GM19467 (cell line): ENCODE data around the gene HS2ST1.
"Not testable (repeated sequence)": the region's sequence is repeated elsewhere in the genome, so short reads cannot be mapped to it uniquely, and the experiment has no call there.

Source experiments
- ATAC-seq: cut with Tn5 transposase; IDR thresholded peaks from one replicate; pipeline ENCODE4 v1.9.1; 2021; ENCODE audit warnings: mild to moderate bottlenecking, moderate library complexity; ENCODE audit not compliant: unreplicated experiment

The HS2ST1 gene

DNA sequence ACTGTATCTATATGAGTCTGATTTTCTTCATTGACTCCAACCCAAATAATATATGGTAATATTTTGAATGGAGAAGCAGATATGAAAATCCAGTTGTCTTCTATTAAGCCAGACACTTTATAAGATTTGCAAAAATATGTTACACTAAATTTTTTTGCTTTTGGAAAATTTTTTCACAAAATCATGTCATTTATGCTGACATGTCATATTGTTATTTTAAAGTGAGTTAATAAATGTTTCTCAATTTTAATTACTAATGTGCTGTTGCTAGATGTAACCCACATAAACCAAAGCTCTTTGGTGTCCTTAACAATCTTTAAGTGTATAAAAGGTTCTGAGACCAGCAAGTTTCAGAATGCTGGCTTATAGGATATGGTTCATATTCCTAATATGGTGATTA lies 142.5 kb downstream of the HS2ST1 start:
- ATAC-seq: no peak

GRCh38 chr1:87058343-87058649 lies 143.9 kb downstream of the HS2ST1 start:
- no peak for ATAC-seq

DNA sequence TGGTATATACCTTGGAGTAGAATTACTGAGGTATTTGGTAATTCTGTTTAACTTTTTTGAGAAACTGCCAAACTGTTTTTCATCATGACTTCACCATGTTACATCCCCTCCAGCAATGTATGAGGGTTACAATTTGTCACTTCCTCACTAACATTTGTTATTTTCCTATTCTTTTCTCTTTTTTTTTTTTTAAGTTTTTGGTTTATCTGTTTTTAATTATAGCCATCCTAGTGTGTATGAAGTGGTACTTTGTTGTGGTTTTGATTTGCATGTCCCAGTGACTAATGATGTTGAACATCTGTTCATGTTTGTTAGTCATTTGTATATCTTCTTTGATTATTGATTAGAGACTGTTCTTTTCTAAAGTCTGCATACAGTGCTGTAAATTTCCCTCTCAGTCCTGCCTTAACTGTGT lies 147.3 kb downstream of the HS2ST1 start:
- ATAC-seq: no peak

- ATAC-seq: no peak
Measured at GRCh38 chr1:87062687-87063086, 148.3 kb downstream of the HS2ST1 start.

GRCh38 chr1:87064309-87064708 lies 149.9 kb downstream of the HS2ST1 start:
- ATAC-seq: no peak

- no peak for ATAC-seq
Measured at GRCh38 chr1:87064986-87065385, 150.6 kb downstream of the HS2ST1 start.

GRCh38 chr1:87066708-87067107 lies 152.3 kb downstream of the HS2ST1 start:
- ATAC-seq: not testable (repeated sequence)

GRCh38 chr1:87072411-87072810 lies 158.0 kb downstream of the HS2ST1 start:
- ATAC-seq: no peak

DNA sequence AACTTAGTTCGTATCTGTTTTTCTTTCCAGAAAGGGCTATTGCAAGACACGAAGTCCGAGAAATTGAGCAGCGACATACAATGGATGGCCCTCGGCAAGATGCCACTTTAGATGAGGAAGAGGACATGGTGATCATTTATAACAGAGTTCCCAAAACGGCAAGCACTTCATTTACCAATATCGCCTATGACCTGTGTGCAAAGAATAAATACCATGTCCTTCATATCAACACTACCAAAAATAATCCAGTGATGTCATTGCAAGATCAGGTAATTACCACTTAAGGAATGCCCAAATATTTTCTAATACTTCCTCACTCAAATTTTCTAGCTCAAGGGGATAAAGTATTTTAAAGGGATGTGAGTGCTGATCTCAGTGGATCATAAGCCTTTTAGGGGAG lies 158.5 kb downstream of the HS2ST1 start:
- no peak for ATAC-seq

DNA sequence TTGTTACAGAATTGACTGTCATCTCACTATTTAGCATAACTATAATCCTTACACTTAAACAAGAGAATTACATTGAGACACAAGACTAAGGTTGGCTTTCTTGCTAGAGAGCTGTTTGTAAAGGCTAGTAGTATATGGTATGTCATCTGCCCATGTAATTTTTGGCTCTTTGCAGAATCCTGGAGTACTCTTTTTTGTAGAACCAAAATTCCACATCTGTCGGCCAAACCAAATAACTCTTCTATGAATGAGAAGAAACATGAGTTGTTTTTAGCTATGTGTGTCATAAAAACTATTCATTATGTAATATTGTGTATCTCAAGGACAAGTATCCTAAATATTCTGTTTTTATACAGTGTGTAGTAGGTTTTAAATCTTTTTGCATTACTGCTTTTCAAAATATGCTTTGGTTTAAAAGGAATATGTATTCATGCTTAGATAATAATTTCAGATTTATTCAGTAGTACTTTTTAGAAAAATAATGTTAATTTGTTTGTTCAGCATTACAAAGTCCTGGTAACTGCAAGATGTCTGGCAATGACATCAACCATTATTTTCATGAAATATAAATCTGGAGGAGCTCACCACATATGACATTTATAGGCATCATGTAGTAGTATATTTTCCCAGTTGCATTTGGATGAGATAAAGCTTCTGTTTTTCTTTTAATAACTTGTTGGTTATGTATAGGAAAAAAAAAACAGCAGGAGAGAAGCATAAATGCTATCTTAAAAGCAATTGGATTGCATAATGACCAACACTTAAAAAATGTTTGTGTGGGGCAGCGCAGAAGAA lies 159.8 kb downstream of the HS2ST1 start:
- no peak for ATAC-seq

GRCh38 chr1:87077959-87078639 lies 163.7 kb downstream of the HS2ST1 start:
- no peak for ATAC-seq

GRCh38 chr1:87084244-87084836 lies 169.9 kb downstream of the HS2ST1 start:
- no peak for ATAC-seq

- no peak for ATAC-seq
Measured at GRCh38 chr1:87086120-87086519, 171.7 kb downstream of the HS2ST1 start.

DNA sequence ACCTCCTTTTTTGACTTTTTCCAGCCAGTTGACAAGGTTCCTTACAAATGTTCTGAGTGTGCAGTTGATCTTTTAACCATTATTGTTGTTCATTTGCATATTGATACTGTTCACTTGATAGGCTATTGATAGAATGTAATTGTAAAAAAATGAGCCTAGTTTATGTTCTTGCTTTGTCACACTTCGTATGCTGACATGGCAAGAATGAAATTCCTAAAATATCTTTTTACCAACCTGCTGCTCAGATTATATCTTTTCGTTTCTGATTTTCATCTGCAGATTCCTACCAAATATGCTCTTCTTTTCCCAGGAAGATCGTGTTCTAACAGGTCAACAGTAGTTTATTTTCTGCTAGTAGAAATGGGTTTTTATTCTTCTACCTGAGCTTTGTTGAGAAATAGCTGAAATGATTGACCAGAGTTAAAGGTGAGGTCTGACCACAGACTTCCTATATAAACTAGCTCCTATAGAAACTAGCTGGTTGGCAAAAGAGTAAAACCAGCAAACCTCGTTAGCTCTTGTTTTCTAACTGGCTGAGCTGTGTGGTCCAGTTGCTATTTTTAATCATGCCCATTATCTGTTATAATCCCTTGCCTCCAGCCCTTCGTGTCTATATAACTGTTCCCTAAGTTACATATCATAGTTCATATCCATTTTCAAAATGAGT lies 174.8 kb downstream of the HS2ST1 start:
- ATAC-seq: no peak

- no peak for ATAC-seq
Measured at GRCh38 chr1:87089823-87090222, 175.4 kb downstream of the HS2ST1 start.

GRCh38 chr1:87091425-87091824 lies 177.0 kb downstream of the HS2ST1 start:
- ATAC-seq: no peak

GRCh38 chr1:87092846-87093245 lies 178.4 kb downstream of the HS2ST1 start:
- ATAC-seq: no peak

DNA sequence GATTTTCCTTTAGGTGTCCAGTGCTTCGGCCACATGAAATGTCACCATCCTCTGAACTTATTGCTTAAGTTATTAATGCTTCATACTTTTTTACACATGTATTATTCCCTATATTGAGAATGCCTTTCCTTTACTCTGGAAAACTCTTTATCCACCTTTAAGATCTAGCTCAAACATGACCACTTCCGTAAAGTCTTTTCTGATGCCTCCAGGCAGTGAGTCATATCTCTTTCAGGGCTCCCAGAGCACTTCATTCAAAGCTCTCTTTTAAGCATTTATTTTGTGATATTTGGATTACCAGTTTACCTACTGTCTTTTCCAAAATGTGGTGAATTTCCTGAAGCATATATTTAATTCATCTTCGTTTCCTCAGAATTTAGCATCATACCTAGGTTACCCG lies 178.9 kb downstream of the HS2ST1 start:
- no peak for ATAC-seq

GRCh38 chr1:87094238-87094637 lies 179.8 kb downstream of the HS2ST1 start:
- ATAC-seq: no peak

GRCh38 chr1:87100271-87100670 lies 185.8 kb downstream of the HS2ST1 start:
- ATAC-seq: no peak

GRCh38 chr1:87103074-87103473 lies 188.6 kb downstream of the HS2ST1 start:
- ATAC-seq: no peak

- no peak for ATAC-seq
Measured at GRCh38 chr1:87104140-87104539, 189.7 kb downstream of the HS2ST1 start.
